H1 (cell line): Measurements from ENCODE around the gene RALY. TPM values are rescaled to one million over a fixed set of nuclear protein-coding genes. Genes with fewer than 3 reads are reported as not detected.

Experiments used
- BCL11A ChIP-seq, 2 experiments: IDR thresholded peaks; one replicate each; pipeline ENCODE4 v1.6.1; 2011; ENCODE audit warnings: low read depth in 2 of 2, low read length in 2 of 2, mild to moderate bottlenecking in 2 of 2
- MAFK ChIP-seq: IDR thresholded peaks from 2 replicates; pipeline ENCODE4 v1.6.1; 2012; ENCODE audit warnings: low read depth, mild to moderate bottlenecking, improper control_type of control experiment, low read length
- RAD21 ChIP-seq, 2 experiments: IDR thresholded peaks in 1 of 2; conservative IDR thresholded peaks in 1 of 2; 2 replicates each; pipeline ENCODE4 v1.6.1; 2011; ENCODE audit warnings: low read depth in 2 of 2, low read length in 2 of 2, improper control_type of control experiment in 1 of 2, inconsistent platforms in 1 of 2, mild to moderate bottlenecking in 1 of 2, moderate library complexity in 1 of 2
- TEAD4 ChIP-seq: IDR thresholded peaks from 2 replicates; pipeline ENCODE4 v1.6.1; 2012; ENCODE audit warnings: low read depth, low read length, inconsistent platforms, mixed read lengths
- polyA plus RNA-seq, 7 experiments: library from polyadenylated mRNA; depleted of rRNA in 3 of 7; stranded (reverse) in 5 of 7; unstranded in 2 of 7; fragments of >200 nt in 5 of 7; fragments of 200-250 nt in 2 of 7; gene quantifications; 1 replicate in 5 of 7; 2 replicates in 1 of 7; 4 replicates in 1 of 7; pipeline versions ENCODE4 v1.2.1 to v1.2.3, GENCODE V29; 2011 to 2013; ENCODE audit warnings: missing spikeins in 2 of 7, mixed read lengths in 2 of 7
- total RNA-seq: library from RNA; stranded (reverse); fragmentation: NEBNext Ultra II Directional; extraction: Animal tissue kit (Norgen Biotek cat#: 25700); gene quantifications from 2 replicates; pipeline ENCODE4 v1.2.1, GENCODE V29; 2021

Gene RALY
- total and polyA plus RNA-seq, 2 of the 8 experiments (the other 6 are each of a cell fraction or from before 2014, with no cell fraction given), result 133 to 148 TPM

- TF ChIP-seq MAFK (no peak), BCL11A (IDR thresholded peaks at IDR 0.05; ENCODE audit: low read depth in 2 of 2, low read length in 2 of 2) (no peak), TEAD4 (no peak), RAD21 (IDR thresholded peaks at IDR 0.05 in 1 of 2, conservative IDR thresholded peaks at IDR 0.05 in 1 of 2; ENCODE audit: low read depth in 2 of 2, low read length in 2 of 2) (no peak)
These were observed 77.1 kb downstream of the RALY start (continued) for GRCh38 chr20:34070859-34071258.
